NCI-H128 (cell line): Measurements from ENCODE around the gene TMEM150C.
"Not testable (repeated sequence)": the region's sequence is repeated elsewhere in the genome, so short reads cannot be mapped to it uniquely, and the experiment has no call there.

ENCODE experiments used
- DNase-seq: peaks from one replicate; lab custom pipeline; 2025; ENCODE audit not compliant: unreplicated experiment; lab: John Stamatoyannopoulos, UW

TMEM150C gene

DNA sequence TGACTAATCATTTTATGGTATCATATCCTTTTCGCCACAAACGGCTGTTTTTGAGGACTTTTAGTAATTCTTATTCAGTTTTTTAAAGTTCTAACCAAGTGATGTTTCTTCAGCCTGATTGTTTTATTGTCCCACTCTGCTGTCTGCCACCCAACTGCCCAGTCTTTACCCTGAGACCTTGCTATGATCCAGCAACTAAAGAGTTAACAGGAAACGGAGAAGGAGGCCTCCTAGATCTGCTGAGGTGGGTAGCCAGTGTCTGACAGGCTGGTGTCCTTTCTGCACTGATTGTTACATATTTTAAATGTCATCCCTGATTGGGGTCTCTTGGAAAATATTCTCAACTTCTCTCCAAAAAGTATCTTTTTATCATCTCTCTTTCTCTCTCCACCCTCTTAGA lies 7.9 kb upstream of the TMEM150C start:
- DNase-seq: no peak

DNA sequence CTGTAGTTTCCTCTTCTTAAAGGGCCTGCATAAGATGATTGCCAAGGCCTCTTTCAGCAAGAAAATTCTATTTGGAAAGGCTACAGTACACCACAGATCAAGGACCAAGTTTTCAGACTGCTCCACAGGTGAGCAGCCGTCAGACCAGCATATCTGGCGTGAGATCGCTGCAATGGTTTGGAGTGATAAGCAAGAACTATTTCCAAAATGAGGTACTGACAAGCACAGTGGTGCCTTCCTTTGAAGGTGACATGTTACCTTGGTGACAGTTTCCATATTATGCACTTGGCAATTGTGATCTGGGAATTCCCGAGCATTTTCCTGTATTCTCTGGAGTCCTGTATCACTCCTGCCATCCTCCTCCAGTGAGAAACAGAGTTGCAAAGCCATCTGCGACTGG lies 7.3 kb upstream of the TMEM150C start:
- no peak for DNase-seq

DNA sequence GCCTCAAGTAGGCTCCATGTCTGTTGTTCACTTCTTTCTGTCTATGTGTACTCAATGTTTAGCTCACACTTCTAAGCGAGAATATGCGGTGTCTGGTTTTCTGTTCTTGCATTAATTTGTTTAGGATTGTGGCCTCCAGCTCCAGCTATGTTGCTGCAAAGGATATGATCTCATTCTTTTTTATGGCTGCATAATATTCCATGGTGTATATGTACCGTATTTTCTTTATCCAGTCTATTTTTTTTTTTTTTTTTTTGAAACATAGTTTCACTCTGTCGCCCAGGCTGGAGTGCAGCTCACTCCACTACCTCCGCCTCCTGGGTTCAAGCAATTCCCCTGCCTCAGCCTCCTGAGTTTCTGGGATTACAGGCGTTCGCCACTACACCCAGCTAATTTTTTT lies 5.7 kb upstream of the TMEM150C start:
- no peak for DNase-seq

DNA sequence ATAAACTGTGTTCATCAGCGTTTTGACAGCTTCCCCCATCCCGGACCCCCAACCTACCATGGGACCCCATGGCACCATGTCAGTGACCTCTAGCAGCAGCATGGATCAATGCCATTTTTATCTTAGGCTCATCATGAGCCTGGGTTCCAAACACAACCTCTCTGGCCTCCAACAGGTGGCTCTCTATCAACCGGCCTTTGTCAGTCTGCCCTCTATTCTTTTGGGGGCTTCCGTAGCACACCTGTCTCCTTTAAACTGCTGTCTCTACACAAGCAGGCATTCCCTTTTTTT lies 721 bp upstream of the TMEM150C start:
- DNase-seq: no peak

DNA sequence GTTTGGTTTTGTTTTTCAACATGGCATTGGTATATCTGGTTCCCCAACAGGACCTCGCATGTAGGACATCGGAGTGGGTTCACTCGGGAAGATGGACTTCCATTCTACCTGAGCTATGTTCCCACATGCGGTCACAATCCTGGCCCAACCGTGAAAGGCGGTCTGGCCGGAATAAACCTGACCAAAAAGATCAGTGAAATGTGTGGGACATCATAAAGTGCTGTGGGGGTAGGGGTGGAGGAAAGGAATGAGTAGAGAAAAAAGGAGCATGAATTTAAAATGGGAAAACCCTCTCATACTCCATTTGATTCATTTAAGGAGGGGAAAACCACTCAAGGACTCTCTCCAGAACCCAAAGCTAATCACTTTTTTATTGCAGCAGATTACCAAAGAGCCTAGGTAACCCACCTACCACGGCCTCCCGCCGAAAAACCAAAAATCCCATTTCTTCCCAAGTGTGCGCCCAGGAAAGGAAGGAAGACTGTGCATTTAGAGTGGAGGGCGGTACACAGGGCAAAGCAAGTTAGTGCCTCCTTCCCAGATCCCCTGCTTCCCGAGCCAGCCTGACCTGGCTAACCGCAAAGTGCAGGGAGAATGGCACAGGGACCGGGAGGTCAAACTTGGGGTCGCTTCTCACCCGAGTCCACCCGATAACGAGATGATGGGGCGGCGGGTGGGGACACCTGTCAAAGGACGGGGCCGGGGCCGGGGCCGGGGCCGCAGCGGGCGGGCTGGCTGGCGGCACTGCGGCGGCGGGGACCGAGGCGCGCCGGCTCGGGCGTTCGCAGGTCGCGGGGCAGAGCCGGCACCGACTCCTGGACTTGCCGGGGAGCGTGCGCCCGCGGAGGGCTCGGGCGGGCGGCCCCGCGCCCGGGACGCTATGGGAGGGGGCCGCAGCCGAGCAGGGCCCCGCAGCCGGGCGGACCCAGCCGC lies 669 bp downstream of the TMEM150C start:
- DNase-seq: no peak

DNA sequence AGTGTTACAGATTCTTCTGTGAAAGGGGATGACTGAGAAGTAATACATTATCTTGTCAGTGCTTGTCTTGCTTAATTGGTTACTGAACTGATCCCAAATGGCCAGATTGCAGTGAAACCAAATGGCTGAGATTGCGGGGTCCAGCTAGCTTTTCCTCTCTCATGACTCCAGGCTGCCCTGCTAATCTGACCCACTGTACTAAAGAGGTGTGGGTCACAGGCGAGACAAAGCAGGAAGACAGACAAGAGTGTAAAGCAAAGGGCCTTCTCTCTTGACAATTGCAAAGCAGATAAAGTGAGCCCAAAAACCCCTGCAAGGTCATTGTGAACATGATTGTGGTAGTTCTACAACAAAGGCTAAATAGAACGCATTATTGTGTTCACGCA lies 2.1 kb downstream of the TMEM150C start:
- DNase-seq: no peak

DNA sequence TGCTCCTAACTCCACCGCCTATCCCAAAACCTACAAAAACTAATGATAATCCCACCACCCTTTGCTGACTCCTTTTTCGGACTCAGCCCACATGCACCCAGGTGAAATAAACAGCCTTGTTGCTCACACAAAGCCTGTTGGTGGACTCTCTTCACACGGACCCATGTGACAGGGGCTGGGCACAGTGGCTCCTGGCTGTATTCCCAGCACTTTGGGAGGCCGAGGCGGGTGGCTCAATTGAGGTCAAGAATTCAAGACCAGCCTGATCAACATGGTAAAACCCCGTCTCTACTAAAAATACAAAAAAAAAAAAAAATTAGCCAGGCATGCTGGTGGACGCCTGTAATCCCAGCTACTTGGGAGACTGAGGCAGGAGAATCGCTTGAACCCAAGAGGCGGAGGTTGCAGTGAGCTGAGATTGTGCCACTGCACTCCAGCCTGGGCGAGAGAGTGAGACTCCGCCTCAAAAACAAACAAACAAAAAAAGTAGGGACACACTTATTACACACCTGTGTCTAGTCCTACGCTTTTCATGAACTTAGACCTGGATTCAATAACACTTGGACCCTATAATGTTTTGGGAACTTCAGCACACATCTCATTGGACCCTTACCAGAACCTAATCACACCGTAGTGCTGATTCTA lies 2.6 kb downstream of the TMEM150C start:
- not testable (repeated sequence) for DNase-seq

DNA sequence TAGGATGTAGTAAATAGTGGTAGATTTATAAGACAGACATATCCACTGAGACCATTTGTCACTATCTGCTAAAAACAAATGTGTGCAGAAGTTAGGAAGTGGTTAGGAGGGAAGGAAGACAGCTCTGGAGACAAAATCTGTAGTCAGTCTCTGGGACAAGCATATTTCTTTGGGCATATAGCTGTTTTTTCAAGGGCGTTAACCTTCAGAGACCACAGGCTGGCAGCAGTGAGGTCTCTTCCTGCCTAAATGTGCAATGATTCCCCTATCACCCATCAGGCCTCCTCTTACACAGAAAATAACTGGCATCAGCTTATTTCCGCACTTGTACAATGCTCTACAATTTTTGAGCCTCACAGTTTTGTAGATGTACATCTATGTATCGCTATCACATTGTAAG lies 6.5 kb downstream of the TMEM150C start:
- no peak for DNase-seq

DNA sequence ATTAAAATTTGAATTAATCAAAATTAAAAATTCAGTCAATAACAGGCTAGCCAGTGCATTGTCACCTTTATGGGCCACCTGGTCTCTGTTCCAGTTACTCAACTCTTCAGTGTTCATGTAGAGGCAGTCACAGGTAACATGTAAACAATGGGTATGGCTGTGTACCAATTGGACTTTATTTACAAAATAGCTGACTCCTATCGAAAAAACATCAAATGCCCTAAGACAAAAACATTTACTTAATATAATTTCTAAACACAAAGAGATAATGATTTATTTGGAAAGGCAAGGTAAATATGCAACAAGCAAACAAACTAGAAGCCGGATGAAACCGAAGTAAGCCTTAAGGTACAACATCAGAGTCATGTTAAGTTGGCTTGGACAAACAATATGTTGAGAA lies 8.8 kb downstream of the TMEM150C start:
- DNase-seq: no peak

DNA sequence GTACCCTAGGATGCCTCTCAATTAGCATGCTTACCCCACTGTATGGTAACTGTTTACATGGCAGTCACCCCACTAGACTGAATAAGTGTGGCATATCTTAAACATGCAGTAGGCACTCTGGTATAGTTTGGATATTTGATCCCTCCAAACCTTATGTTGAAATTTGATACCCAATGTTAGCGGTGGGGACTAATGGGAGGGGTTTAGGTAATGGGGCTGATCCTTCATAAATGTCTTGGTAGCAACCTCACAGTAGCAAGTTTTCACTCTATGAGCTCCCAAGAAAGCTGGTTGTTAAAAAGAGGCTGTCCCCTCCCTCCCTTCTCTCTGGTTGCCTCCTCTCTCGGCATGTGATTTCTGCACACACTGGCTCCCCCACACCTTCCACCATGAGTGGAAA lies 10.1 kb downstream of the TMEM150C start:
- no peak for DNase-seq

DNA sequence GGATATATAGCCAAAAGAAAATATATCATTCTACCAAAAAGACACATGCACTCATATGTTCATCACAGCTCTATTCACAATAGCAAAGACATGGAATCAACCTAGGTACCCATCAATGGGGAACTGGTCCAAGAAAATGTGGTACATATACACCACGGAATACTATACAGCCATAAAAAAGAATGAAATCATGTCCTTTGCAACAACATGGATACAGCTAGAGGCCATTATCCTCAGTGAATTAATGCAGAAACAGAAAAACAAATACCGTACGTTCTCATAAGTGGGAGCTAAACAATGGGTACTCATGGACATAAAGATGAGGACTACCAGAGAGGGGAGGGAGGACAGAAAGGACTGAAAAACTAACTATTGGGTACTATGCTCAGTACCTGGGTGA lies 13.9 kb downstream of the TMEM150C start:
- not testable (repeated sequence) for DNase-seq

DNA sequence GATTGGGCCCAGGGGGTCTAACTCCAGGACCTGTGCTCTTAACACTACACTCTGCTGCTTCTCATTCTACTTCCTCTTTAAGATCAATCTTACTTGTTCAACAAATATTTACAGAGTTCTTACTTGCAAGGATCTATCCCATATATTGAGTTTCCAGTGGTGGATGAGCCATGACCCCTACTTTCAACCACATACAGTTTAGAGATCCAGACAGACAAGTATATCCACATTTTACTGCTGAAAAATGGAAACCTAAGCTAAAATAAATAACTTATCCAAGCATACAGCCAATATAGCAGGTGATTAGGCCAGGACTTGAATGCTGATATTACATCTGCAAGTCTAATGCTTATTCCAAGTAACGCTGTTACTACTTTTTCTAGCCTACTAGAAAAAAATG lies 18.7 kb downstream of the TMEM150C start:
- DNase-seq: no peak

DNA sequence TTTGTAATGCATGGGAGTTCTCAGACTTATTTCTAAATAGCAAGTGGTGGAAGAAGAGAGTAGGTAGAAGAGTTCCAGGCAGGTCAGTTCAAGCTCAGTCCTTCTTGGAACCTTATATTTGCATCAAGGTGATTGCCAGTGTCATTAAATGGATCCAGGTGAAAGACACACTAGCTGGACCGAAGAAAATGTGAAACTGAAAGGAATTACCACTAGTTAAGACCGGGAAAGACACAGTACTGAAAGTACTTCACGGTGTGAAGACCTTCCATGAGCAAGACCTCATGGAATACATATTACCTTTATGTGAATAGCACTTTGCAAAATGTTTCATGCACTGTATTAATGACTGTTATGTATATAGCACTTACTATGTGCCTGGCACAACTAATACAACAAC lies 19.1 kb downstream of the TMEM150C start:
- DNase-seq: no peak

DNA sequence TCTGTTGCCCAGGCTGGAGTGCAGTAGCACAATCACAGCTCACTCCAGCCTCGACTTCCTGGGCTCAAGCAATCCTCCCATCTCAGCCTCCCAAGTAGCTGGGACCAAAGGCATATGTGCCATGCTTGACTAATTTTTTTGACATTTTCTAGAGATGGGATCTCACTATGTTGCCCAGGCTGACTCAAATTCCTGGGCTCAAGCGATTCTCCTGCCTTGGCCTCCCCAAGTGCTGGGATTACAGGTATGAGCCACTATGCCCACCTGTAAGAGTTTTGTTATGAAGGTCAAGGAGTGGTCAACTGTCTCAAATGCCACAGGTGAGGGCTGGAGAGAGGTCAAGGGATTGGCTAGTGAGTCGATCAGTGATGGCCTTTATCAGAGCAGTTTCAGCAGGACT lies 32.5 kb downstream of the TMEM150C start:
- no peak for DNase-seq

DNA sequence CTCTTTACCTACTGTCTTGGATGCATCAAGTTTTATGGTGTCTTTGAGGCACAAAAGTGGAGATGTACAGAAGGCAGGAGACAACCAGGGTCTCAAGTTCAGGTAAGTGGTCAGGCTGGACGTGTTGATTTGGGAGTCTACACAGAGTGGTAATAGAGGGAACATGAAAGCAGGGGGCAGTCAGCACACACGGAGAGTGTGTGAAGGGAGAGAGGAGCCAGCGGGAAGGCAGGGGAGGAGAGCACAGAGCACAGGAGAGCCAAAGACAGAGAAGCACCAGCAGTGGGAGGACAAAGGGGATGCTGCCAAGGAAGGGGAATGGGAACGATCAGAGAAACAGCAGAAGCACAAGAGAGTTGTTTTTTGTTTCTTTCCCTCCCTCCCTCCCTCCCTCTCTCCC lies 32.9 kb downstream of the TMEM150C start:
- DNase-seq: no peak

DNA sequence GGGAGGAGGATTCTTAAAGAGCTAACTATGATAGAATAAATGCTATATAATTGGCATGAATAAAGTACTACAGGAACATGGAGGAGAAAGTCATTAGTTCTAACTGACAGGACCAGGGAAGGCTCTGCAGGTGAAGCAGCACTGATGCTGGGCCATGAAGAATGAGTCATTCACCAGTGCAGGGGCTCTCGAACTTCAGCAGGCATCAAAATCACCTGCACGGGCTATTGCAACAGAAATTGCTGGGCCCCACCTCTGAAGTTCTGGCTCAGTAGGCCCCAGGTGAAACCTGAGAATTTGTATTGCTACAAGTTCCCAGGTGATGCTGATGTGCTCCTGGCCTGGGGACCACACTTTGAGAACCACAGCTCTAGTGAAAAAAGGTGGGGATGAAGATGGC lies 33.7 kb downstream of the TMEM150C start:
- no peak for DNase-seq

DNA sequence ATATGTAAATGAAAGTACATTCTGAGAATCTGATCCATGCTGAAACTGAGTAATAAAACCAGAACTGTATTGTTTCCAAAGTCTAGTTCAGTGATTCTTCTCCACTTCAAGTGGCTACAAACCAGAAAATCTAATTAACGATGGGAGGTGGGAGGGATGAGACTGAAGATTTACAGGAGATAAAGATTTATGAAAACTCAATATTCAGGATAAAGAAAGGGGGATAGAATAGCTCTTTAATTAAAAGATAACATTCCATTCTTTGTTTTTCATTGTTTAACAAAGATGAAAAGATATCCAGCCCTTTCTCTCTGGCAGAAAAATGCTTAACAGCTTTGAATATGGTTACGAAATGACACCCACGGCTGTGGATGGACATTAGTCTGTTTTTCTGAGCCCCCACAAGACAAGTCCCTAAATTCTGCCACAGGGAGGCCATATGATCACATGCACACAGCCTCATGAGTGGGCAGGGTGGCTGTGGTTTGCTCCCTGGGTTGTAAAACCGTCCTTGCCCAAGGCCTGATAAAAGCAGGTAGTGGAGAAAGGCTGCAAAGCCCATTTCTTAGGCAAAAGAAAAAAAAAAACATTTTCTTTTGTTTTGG lies 36.4 kb downstream of the TMEM150C start:
- no peak for DNase-seq

DNA sequence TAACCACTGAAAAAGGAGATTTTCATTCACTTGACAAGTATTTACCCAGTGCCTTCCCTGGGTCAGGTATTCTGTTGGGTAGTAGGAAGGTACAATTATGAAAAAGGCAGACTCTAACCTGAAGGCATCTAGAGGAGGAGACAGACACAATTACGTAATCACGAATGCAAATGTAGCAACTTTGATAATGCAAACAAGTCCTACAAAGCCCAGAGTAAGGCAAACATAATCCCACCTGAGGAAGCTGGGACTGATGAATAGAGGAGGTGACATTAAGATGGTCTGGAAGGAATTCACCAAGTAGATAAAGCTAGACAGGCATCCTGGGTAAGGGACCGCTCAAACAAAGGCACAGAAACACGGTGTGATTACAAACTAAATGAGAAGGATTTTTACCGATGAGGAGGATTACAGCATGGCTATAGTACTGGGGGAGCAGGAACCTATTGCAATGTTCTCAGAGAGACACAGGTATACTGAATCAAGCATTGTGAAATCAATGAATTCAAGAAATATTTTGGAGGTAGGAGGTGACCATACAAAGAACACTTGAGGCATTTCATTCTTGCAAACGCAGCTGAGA lies 37.1 kb downstream of the TMEM150C start:
- no peak for DNase-seq

DNA sequence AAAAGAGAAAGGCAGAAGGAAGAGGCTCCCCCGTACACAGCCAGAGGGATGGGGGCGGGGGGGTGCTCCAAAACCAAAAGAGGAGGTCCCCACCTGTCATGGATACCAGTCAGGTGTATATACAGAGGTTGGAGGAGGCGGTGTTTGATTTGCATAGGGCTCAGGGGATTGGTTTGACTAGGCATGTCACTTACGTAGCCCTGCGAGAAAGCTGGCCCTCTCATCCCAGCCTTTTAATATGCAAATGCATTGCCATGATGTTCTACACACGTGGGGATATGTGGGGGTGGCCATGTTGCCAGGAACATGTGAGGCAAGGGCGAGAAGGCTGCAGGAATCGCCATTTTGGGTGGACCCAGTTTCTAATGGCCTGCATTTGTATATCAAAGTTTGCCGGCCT lies 38.6 kb downstream of the TMEM150C start:
- DNase-seq: no peak

DNA sequence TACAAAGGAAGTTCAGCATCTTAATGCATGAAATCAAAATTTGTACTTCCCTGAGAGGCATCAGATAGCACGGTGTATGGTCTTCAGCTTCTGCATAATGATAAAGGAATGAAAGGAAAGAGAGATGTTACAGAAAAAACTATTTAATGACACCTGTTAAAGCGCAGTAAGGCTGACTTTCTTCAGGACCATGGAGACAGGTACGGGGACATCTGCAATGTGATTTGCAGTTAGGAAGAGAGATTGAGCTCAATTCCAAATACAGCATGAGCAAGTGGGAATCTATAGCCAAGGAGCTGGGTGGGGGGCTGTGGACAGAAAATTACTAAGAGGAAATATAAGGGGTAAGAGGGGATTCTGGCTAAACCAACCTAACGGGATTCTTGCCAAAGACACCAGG lies 39.3 kb downstream of the TMEM150C start:
- DNase-seq: no peak

DNA sequence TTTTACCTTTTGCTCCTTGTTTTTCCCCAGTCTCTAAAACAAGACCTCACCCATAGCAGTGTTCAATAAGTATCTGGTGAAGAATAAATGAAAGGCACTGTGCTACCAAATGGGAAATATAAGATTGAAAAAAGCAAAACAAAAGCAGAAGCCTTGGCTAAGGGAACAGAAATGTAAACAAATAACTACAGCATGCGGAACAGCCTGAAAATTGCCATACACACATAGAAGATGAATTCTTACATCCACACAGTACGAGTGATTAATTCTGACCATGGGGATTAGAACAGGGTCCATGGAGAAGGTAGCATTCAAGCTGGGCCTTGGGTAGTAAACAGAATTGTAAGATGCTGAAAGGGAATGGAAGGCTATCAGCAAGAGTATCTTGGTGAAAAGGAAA lies 40.5 kb downstream of the TMEM150C start:
- no peak for DNase-seq

DNA sequence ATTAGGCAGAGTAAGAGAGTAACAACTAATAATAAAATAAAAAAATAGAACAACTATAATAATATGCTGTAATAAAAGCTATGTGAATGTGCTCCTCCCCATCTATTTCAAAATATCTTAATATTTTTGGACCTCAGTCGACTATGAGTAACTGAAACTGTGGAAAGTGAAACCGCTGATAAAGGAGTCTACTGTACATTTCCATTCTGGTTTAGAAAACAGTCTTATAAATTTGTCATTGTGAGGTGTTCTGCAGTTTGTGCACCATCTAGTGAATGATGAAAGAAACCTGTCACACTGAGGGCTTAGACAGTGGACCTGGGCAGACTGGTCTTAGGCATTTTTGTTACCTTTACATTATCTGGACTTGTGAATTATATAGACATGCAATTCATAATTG lies 42.0 kb downstream of the TMEM150C start:
- no peak for DNase-seq
